Esophagus muscularis mucosa (tissue), 4 donors: ENCODE measurements around the gene HSD11B1. TPM values are rescaled to one million over a fixed set of nuclear protein-coding genes. Genes with fewer than 3 reads are reported as not detected.

ENCODE experiments used
- DNase-seq: peaks from one replicate; pipeline ENCODE4 v3.0.0-alpha.2; 2017; ENCODE audit errors: extremely low spot score
- H3K27ac ChIP-seq, 4 donors: fragments of 200-600 bp; sonication (generic); replicated peaks in 1 of 4; 1 replicate in 3 of 4; 2 replicates in 1 of 4; pipeline ENCODE4 v1.5.1; 2016 to 2019; ENCODE audit warnings: mild to moderate bottlenecking in 1 of 4
- H3K27me3 ChIP-seq, 4 donors: fragments of 200-600 bp; sonication (generic); one replicate each; pipeline versions ENCODE4 v1.5.1 to v1.6.0; 2016 to 2019
- H3K36me3 ChIP-seq, 4 donors: fragments of 200-600 bp; sonication (generic); one replicate each; pipeline ENCODE4 v1.5.1; 2016 to 2019
- H3K4me1 ChIP-seq, 4 donors: fragments of 200-600 bp; sonication (generic); one replicate each; pipeline ENCODE4 v1.5.1; 2016 to 2019
- H3K4me3 ChIP-seq, 4 donors: fragments of 200-600 bp; sonication (generic); 1 replicate in 2 of 4; 2 replicates in 2 of 4; pipeline ENCODE4 v1.5.1; 2016 to 2019; ENCODE audit warnings: mild to moderate bottlenecking in 4 of 4, moderate library complexity in 1 of 4
- H3K9me3 ChIP-seq, 4 donors: fragments of 200-600 bp; sonication (generic); 1 replicate in 3 of 4; 2 replicates in 1 of 4; pipeline ENCODE4 v1.5.1; 2016 to 2019
- CTCF ChIP-seq, 3 experiments: fragments of 200-600 bp in 2 of 3; fragments of 450-650 bp in 1 of 3; sonication (generic) in 2 of 3; IDR thresholded peaks; one replicate each; pipeline ENCODE4 v1.5.1; 2017 to 2019; ENCODE audit warnings: antibody characterized with exemption in 3 of 3, mild to moderate bottlenecking in 2 of 3, moderate library complexity in 1 of 3
- EP300 ChIP-seq: sonication (generic); formaldehyde crosslinking; IDR thresholded peaks from one replicate; pipeline ENCODE4 v1.6.1; 2017; ENCODE audit warnings: antibody characterized with exemption
- POLR2A ChIP-seq: fragments of 450-650 bp; IDR thresholded peaks from one replicate; pipeline ENCODE4 v1.6.1; 2017; ENCODE audit warnings: antibody characterized with exemption, moderate library complexity, mild to moderate bottlenecking, low read depth
- POLR2AphosphoS5 ChIP-seq, 2 donors: sonication (generic); formaldehyde crosslinking; IDR thresholded peaks; one replicate each; pipeline ENCODE4 v1.6.1; 2017; ENCODE audit warnings: antibody characterized with exemption in 2 of 2
- WGBS: methylation state at CpG from one replicate; pipeline ENCODE4 v1.1.5; 2018; 5-methylcytosine and 5-hydroxymethylcytosine counted together
- intact Hi-C: fragments of 100-400 bp; cut with DNase I; formaldehyde crosslinking; loops from one replicate; pipeline ENCODE4 v1.15.1; 2023
- total RNA-seq, 4 donors: library from RNA; depleted of rRNA; stranded (reverse); fragments of >200 nt; gene quantifications; one replicate each; pipeline versions ENCODE4 v1.1.0 to v1.2.1, GENCODE V29; 2016

Gene HSD11B1
- total RNA-seq, 4 donors from 2014 or later: 5.0 to 17.2 (median 6.2) TPM

- 79% methylated on average over 2 of the region's 2 CpGs for WGBS
- TF ChIP-seq EP300 (no peak), POLR2AphosphoS5 (IDR thresholded peaks at IDR 0.05) (no peak), POLR2A (no peak), CTCF (IDR thresholded peaks at IDR 0.05) (no peak)
- no peak for DNase-seq
Measured at GRCh38 chr1:209710093-209710492, 5.4 kb downstream of the HSD11B1 start.

GRCh38 chr1:209710847-209711246 lies 6.2 kb downstream of the HSD11B1 start:
- Histone ChIP-seq H3K4me3 (no peak overlapping the region), H3K27me3 (no peaks in the 10 kb centered on the region), H3K36me3 (no peaks in the 10 kb centered on the region), H3K9me3 (no peaks in the 10 kb centered on the region), H3K4me1 (no peaks in the 10 kb centered on the region), H3K27ac (no peak overlapping the region)
- 87% methylated on average over 3 of the region's 3 CpGs for WGBS
- DNase-seq: no peak
- intact Hi-C loops: no loop called here
- no peak for TF ChIP-seq POLR2AphosphoS5 (IDR thresholded peaks at IDR 0.05)
- TF ChIP-seq CTCF (IDR thresholded peaks at IDR 0.05): no peak
- no peak for TF ChIP-seq POLR2A
- no peak for TF ChIP-seq EP300

More at GRCh38 chr1:209710093-209710492, 5.4 kb downstream of the HSD11B1 start:
- no peaks in the 10 kb centered on the region for H3K36me3 ChIP-seq
- intact Hi-C loops: no loop called here
- H3K27me3 ChIP-seq: no peaks in the 10 kb centered on the region
- H3K4me3 ChIP-seq: no peak overlapping the region
- H3K9me3 ChIP-seq: no peaks in the 10 kb centered on the region
- no peak overlapping the region for H3K27ac ChIP-seq
- no peaks in the 10 kb centered on the region for H3K4me1 ChIP-seq

GRCh38 chr1:209714338-209714737 lies 9.7 kb downstream of the HSD11B1 start:
- no peaks in the 10 kb centered on the region for H3K27me3 ChIP-seq
- H3K9me3 ChIP-seq: no peaks in the 10 kb centered on the region
- H3K36me3 ChIP-seq: no peaks in the 10 kb centered on the region
- no peak overlapping the region for H3K4me3 ChIP-seq
- intact Hi-C loops: no loop called here
- no peak overlapping the region for H3K27ac ChIP-seq
- DNase-seq: no peak
- WGBS: 91% methylated on average over 2 of the region's 2 CpGs
- H3K4me1 ChIP-seq: no peaks in the 10 kb centered on the region
- TF ChIP-seq CTCF (IDR thresholded peaks at IDR 0.05) (no peak), EP300 (no peak), POLR2AphosphoS5 (IDR thresholded peaks at IDR 0.05) (no peak), POLR2A (no peak)

GRCh38 chr1:209715314-209715713 lies 10.7 kb downstream of the HSD11B1 start:
- DNase-seq: no peak
- intact Hi-C loops: no loop called here
- no peak overlapping the region for H3K4me3 ChIP-seq
- no peaks in the 10 kb centered on the region for H3K9me3 ChIP-seq
- H3K36me3 ChIP-seq: no peaks in the 10 kb centered on the region
- no peak overlapping the region for H3K27ac ChIP-seq
- H3K4me1 ChIP-seq: no peaks in the 10 kb centered on the region
- TF ChIP-seq POLR2AphosphoS5 (IDR thresholded peaks at IDR 0.05) (no peak), POLR2A (no peak), CTCF (IDR thresholded peaks at IDR 0.05) (no peak), EP300 (no peak)
- no peaks in the 10 kb centered on the region for H3K27me3 ChIP-seq

- DNase-seq: no peak
- Histone ChIP-seq H3K9me3 (no peaks in the 10 kb centered on the region), H3K36me3 (no peaks in the 10 kb centered on the region), H3K4me3 (no peak overlapping the region), H3K4me1 (peaks cover 0 to 7% (median 0%) of the 10 kb centered on the region in 4 donors), H3K27ac (no peak overlapping the region), H3K27me3 (no peaks in the 10 kb centered on the region)
- intact Hi-C loops: no loop called here
- TF ChIP-seq POLR2A (no peak), POLR2AphosphoS5 (IDR thresholded peaks at IDR 0.05) (no peak), EP300 (no peak), CTCF (IDR thresholded peaks at IDR 0.05) (no peak)
- 65% methylated on average over 2 of the region's 2 CpGs for WGBS
Measured at GRCh38 chr1:209717818-209718217, 13.2 kb downstream of the HSD11B1 start.
